Mesodermal cell (in vitro differentiated cells): Measurements from ENCODE around the gene RNF150.

Source experiments
- H3K27ac ChIP-seq: 2 replicates; pipeline ENCODE4 v1.7.0; 2013; ENCODE audit warnings: mild to moderate bottlenecking, low read depth, low read length, moderate library complexity; ENCODE audit not compliant: severe bottlenecking
- H3K36me3 ChIP-seq: 2 replicates; pipeline ENCODE4 v1.7.1; 2013; ENCODE audit warnings: mild to moderate bottlenecking, low read length, moderate library complexity; ENCODE audit not compliant: control insufficient read depth, insufficient read depth
- H3K4me1 ChIP-seq: one replicate; pipeline ENCODE4 v1.7.1; 2013; ENCODE audit warnings: mild to moderate bottlenecking, low read length; ENCODE audit not compliant: insufficient read depth, control insufficient read depth, poor library complexity, severe bottlenecking
- H3K4me3 ChIP-seq: 2 replicates; pipeline ENCODE4 v1.7.0; 2013; ENCODE audit warnings: low read length, control low read depth, mild to moderate bottlenecking; ENCODE audit not compliant: insufficient read depth, poor library complexity, severe bottlenecking; ENCODE audit errors: extremely low read depth
- H3K9me3 ChIP-seq: 2 replicates; pipeline ENCODE4 v1.7.1; 2013; ENCODE audit warnings: mild to moderate bottlenecking, low read length, moderate library complexity; ENCODE audit not compliant: control insufficient read depth
- WGBS, 2 experiments: methylation state at CpG; one replicate each; pipeline ENCODE4 v1.1.5; 2013; ENCODE audit warnings: missing lambda C conversion rate in 2 of 2; ENCODE audit not compliant: insufficient coverage in 2 of 2; 5-methylcytosine and 5-hydroxymethylcytosine counted together

RNF150 gene

GRCh38 chr4:140863197-140863596 lies 270.1 kb downstream of the RNF150 start:
- H3K4me1 ChIP-seq: peaks cover 6% of the 10 kb centered on the region
- H3K4me3 ChIP-seq: no peak overlapping the region
- 95 to 100% methylated on average over 1 to 2 of the region's 2 CpGs for WGBS, 2 experiments
- H3K36me3 ChIP-seq: no peaks in the 10 kb centered on the region
- no peak overlapping the region for H3K27ac ChIP-seq
- H3K9me3 ChIP-seq: no peaks in the 10 kb centered on the region

GRCh38 chr4:140862177-140862442 lies 271.2 kb downstream of the RNF150 start:
- no peaks in the 10 kb centered on the region for H3K9me3 ChIP-seq
- no peak overlapping the region for H3K27ac ChIP-seq
- H3K4me1 ChIP-seq: peaks cover 6% of the 10 kb centered on the region
- WGBS, 2 experiments: 81 to 84% methylated on average over 2 to 4 of the region's 4 CpGs
- no peak overlapping the region for H3K4me3 ChIP-seq
- no peaks in the 10 kb centered on the region for H3K36me3 ChIP-seq

DNA sequence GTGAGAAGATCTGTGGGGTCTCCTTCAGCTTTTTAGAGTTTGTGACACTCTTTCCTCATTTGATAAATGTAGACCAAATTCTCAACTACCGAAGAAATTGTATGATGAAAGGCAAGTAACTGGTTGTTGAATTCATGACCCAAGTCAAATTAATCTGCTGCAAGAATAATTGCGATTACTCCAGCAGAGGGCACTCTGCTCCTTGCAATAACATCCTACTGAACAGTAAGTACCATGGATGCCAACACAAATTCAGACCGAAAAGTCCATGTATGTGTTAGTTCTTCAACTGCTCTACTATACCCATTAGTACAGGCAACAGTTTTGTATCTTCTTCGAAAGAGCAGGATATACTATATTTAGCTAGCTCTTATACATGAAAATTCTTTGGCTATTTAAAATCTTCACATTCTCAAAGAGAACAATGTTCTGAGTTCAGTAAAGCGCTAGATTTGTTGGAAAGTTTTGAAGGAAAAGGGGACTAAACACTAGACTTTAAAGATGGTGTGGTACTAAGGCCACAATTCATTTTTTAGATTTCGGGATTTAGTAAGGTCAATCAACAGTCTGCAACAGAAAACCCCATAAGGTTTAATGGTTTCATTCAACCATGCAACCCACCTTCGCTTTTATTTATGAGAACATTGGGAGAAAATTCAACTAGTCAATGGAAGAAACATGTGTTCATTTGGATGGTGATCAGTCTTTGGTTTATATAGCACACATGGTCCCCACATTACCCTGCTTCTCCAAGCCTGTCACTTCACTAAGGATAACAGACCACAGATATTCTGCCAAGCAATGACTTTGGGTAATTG lies 271.7 kb downstream of the RNF150 start:
- 0 to 44% methylated on average over 2 to 3 of the region's 7 CpGs for WGBS, 2 experiments

GRCh38 chr4:140858897-140859296 lies 274.4 kb downstream of the RNF150 start:
- Histone ChIP-seq H3K4me3 (no peak overlapping the region), H3K9me3 (no peaks in the 10 kb centered on the region), H3K27ac (no peak overlapping the region), H3K36me3 (no peaks in the 10 kb centered on the region), H3K4me1 (peaks cover 9% of the 10 kb centered on the region)
- WGBS, 2 experiments: 51 to 60% methylated on average over 2 to 3 of the region's 3 CpGs

More for the DNA sequence above, 271.7 kb downstream of the RNF150 start:
- no peak overlapping the region for H3K27ac ChIP-seq
- H3K9me3 ChIP-seq: no peaks in the 10 kb centered on the region
- H3K4me1 ChIP-seq: peaks cover 7% of the 10 kb centered on the region
- no peak overlapping the region for H3K4me3 ChIP-seq
- no peaks in the 10 kb centered on the region for H3K36me3 ChIP-seq

DNA sequence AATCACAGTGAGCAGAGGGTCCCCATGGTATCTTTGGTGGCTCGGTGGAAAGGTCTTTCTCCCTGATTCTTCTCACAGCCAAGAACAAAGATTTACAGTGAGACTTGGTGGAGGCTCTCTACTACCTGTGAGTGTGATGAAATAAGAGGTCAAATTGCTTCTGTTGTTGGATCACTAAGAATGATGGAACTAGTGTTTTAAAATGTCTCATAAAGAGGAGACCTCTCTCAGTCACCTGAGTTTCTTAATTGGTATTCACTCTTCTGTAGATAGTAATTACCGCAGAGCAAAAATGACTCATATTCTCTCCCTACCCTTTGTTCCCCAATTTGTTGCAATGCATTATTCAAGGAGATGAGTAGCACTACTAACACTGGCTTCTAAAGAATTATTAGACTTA lies 276.2 kb downstream of the RNF150 start:
- H3K4me3 ChIP-seq: no peak overlapping the region
- no peaks in the 10 kb centered on the region for H3K9me3 ChIP-seq
- H3K4me1 ChIP-seq: peaks cover 9% of the 10 kb centered on the region
- H3K27ac ChIP-seq: no peak overlapping the region
- no peaks in the 10 kb centered on the region for H3K36me3 ChIP-seq
- WGBS, 2 experiments: no CpG with 5 or more reads among the region's 2 CpGs

GRCh38 chr4:140856621-140857062 lies 276.6 kb downstream of the RNF150 start:
- Histone ChIP-seq H3K4me3 (no peak overlapping the region), H3K27ac (no peak overlapping the region)
- 44 to 54% methylated on average over 5 to 6 of the region's 6 CpGs for WGBS, 2 experiments

GRCh38 chr4:140854168-140854567 lies 279.1 kb downstream of the RNF150 start:
- Histone ChIP-seq H3K27ac (no peak overlapping the region), H3K4me3 (no peak overlapping the region), H3K9me3 (no peaks in the 10 kb centered on the region), H3K4me1 (peaks cover 13% of the 10 kb centered on the region), H3K36me3 (no peaks in the 10 kb centered on the region)
- WGBS, 2 experiments: 64 to 100% methylated on average over 1 to 2 of the region's 2 CpGs

More at GRCh38 chr4:140856621-140857062, 276.6 kb downstream of the RNF150 start:
- Histone ChIP-seq H3K36me3 (no peaks in the 10 kb centered on the region), H3K4me1 (peaks cover 9% of the 10 kb centered on the region), H3K9me3 (no peaks in the 10 kb centered on the region)

DNA sequence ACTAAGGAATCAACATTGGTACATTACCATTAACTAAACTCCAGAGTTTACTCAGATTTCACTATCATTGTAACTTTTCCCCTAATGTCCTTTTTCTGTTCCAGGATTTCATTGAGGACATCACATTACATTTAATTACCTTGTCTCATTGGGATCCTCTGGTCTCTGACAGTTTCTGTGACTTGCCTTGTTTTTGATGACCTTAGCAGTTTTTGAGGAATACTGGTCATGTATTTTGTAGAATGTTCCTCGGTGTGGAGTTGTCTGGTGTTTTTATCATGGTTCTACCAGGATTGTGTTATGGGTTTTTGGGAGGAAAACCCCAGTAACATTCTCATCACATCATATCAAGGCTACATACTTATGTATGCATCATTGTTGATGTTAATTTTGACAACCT lies 281.5 kb downstream of the RNF150 start:
- Histone ChIP-seq H3K36me3 (no peaks in the 10 kb centered on the region), H3K9me3 (no peaks in the 10 kb centered on the region), H3K4me3 (no peak overlapping the region), H3K27ac (no peak overlapping the region), H3K4me1 (peaks cover 9% of the 10 kb centered on the region)
- WGBS, 2 experiments: no CpG with 5 or more reads among the region's 1 CpG

- 0 to 5% methylated on average over 1 to 4 of the region's 6 CpGs for whole genome bisulfite sequencing, 2 experiments
Measured at GRCh38 chr4:140851032-140851636, 282.1 kb downstream of the RNF150 start.

DNA sequence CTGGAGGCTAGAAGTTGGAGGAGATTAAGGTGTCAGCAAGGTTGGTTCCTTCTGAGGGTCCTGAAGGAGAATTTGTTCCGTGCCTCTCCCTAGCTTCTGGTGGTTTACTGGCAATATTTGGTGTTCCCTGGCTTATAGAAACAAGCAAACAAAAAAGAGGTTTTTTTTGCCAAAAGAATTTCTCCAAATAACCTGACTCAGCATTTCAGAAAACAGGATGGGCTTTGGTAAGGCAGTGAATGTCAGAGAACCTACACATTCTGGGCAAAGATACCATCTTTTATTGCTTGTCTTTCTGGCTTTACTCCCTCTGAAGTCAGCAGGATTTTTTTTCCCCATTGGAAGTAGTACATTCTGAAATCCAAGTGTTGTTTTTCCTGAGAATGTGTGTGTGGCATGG lies 283.7 kb downstream of the RNF150 start:
- no peak overlapping the region for H3K4me3 ChIP-seq
- no peaks in the 10 kb centered on the region for H3K36me3 ChIP-seq
- H3K27ac ChIP-seq: no peak overlapping the region
- peaks cover 6% of the 10 kb centered on the region for H3K4me1 ChIP-seq
- 100% methylated on average over 1 of the region's 1 CpG; no CpG with 5 or more reads in 1 of the 2 experiments for WGBS, 2 experiments
- no peaks in the 10 kb centered on the region for H3K9me3 ChIP-seq

More at GRCh38 chr4:140851032-140851636, 282.1 kb downstream of the RNF150 start:
- no peak overlapping the region for H3K4me3 ChIP-seq
- no peaks in the 10 kb centered on the region for H3K36me3 ChIP-seq
- no peaks in the 10 kb centered on the region for H3K9me3 ChIP-seq
- peaks cover 6% of the 10 kb centered on the region for H3K4me1 ChIP-seq
- no peak overlapping the region for H3K27ac ChIP-seq

DNA sequence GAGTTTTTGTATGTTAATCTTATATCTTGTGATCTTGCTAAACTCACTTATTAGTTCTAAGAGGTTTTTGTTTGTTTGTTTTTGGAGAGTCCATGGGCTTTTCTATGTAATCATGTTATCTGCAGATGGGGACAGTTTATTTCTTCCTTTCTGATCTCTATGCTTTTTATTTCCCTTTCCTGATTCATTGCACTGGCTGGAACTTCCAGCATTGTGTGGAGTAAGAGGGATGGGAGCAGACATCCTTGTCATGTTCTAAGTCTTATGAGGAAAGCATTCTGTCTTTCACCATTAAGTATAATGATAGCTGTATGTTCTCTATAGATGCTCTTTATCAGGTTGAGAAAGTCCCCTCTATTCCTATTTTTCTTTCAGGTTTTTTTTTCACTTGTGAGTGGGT lies 286.5 kb downstream of the RNF150 start:
- Histone ChIP-seq H3K9me3 (no peaks in the 10 kb centered on the region), H3K4me1 (peaks cover 6% of the 10 kb centered on the region), H3K4me3 (no peak overlapping the region), H3K36me3 (no peaks in the 10 kb centered on the region), H3K27ac (no peak overlapping the region)
